Activated naive CD4-positive, alpha-beta T cell (primary cell): Measurements from ENCODE around the gene TRIM69.
A peak's percentile ranks its signal among the peaks of the same experiment; 100 is the strongest.
"Not testable (repeated sequence)": the region's sequence is repeated elsewhere in the genome, so short reads cannot be mapped to it uniquely, and the experiment has no call there.

Source experiments
- DNase-seq, 4 experiments: peaks; one replicate each; lab custom pipeline; 2025; lab: John Stamatoyannopoulos, UW

TRIM69 gene

GRCh38 chr15:44715797-44716334 lies 20.5 kb upstream of the TRIM69 start:
- DNase-seq, result no peak

- no peak for DNase-seq
Observed at GRCh38 chr15:44716983-44717602, 19.2 kb upstream of the TRIM69 start.

- DNase-seq, result no peak
Observed at GRCh38 chr15:44718180-44718926, 18.0 kb upstream of the TRIM69 start.

DNA sequence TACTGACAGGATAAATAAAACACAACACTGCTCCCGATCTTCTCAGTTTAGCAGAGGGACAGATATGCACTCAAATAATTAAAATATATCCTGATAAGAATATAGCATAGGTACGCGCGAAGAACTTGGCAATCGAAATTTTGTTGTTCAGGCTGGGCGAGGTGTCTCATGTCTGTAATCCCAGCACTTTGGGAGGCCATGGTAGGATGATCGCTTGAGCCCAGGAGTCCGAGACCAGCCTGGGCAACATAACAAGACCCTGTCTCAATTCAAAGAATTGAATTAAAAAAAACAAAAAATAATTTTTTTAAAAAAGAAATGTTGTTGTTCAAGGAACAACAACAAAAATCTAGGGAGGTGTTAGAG lies 17.4 kb upstream of the TRIM69 start:
- DNase-seq, result no peak

DNA sequence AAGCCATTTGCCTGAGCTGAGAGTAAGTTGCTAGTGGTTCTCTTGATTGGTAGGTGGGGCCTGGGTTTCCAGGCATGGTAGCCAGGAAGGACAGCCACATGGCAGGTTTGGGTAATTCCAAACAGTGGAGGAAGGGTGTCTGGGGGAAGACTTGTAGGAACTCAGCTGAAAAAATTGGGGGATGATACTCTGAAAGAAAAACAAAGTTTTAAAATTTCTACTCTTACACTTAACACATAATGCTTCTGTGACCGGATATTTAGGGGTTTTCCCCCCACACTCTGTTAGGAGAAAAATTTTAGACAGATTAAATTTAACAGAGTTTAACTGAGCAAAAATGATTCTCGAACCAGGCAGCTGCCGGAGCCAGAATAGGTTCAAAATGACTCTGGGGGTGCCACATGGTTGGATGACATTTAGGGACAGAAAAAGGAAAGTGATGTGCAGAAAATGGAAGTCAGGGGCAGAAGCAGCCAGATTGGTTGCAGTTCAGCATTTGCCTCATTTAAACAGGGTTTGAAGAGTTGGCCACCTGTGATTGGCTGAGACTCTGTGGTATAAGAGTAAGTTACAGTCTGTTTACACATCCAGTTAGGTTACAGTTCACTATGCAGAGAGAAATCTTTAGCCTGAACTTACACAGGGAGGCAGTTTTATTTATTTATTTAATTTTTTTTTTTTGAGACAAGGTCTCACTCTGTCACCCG lies 16.9 kb upstream of the TRIM69 start:
- no peak for DNase-seq

DNA sequence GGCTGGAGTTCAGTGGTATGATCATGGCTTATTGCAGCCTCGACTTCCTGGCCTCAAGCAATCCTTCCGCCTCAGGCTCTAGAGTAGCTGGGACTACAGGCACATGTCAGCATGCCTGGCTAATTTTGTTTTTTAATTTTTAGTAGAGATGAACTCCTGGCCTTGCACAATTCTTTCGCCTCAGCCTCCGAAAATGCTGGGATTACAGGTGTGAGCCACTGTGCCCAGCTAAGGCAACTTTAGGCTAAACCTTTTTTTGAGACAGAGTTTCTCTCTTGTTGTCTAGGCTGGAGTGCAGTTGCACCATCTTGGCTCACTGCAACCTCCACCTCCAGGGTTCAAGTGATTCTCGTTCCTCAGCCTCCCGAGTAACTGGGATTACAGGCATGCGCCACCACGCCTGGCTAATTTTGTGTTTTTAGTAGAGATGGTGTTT lies 16.3 kb upstream of the TRIM69 start:
- not testable (repeated sequence) for DNase-seq

DNA sequence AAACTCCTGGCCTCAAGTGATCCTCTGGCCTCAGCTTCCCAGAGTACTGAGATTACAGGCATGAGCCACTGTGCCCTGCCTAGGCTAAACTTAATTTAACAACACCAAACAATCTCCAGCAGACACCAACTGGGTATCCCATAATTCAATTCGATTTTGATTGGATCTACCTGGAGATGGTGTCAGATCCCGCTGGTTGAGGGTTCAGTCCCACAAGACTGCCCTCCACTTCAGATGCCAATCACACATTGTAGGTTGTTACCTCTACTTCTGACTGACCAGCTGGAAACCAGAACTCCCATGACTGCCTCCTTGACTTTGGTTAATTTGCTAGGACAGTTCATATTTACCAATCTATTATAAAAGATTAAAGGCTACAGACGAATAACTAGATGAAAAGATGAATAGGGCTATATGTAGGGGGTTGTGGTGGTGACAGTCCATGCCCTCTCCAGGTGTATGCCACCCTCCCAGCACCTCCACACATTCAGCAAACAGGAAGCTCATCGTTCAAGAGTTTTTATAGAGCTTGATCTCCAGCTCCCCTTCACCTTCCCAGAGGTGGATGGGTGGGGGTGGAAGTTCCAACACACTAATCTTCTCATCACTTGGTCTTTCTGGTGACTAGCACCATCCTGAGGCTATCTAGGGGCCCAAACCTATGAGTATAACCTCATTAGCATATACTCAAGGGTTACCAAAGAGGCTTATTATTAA lies 15.7 kb upstream of the TRIM69 start:
- no peak for DNase-seq

- DNase-seq, result no peak
Observed at GRCh38 chr15:44722011-44722410, 14.3 kb upstream of the TRIM69 start.

DNA sequence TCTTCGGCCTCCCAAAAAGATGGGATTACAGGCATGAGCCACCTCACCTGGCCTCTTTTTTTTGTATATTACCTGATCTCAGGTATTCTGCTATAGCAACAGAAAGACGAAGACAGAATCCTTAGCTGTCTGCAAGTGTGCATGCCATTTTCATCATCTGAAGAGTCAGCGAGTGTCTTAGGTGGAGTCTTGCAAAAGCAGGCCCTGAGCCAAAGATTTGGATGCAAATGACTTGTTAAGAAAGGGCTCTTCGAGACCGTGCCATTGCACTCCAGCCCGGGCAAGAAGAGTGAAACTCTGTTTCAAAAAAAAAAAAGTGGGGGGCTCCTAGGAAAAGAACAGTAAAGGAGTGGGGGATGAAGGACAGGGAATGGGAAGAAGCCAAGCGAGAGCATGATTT lies 10.2 kb upstream of the TRIM69 start:
- DNase-seq, result no peak

DNA sequence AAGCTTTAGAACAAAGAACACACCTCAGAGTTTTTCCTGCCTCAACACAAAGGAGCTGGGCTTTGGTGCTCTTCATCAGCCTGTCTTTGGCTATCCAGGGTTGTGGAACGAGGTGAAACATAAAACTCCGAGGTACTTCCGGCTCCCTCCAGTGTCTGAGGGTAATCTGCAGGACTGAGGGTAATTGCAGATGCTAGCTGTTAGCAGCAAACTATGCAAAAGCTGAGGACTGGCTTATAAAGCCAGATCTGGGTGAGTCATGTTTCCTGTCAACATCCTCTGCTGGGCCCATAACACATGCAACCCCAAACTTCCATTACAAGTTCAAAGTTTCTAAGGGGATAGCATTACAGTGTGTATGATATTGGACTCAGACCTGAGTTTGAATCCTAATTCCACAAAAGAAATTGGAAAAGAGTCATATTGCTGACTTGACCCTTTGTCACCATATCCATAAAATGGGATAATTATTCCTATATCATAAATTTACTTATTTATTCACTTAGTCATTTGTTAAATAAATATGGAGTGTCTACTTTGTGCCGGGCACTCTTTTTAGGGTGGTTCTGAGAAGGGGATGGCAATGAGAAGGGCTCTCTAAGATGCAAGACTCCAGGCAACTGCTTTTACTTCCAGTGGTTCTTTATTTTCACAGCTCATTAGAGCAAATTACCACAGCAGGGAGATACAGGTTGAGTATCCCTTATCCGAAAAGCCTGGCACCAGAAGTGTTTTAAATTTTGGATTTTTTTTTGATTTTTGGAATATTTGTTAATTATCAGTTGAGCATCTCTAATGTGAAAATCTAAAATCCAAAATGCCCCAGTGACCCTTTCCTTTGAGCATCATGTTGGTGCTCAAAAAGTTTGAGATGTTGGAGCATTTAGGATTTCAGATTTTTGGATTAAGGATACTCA lies 9.5 kb upstream of the TRIM69 start:
- DNase-seq, result peak in 3 of 4 experiments; percentile 17 to 54 (median 40)

DNA sequence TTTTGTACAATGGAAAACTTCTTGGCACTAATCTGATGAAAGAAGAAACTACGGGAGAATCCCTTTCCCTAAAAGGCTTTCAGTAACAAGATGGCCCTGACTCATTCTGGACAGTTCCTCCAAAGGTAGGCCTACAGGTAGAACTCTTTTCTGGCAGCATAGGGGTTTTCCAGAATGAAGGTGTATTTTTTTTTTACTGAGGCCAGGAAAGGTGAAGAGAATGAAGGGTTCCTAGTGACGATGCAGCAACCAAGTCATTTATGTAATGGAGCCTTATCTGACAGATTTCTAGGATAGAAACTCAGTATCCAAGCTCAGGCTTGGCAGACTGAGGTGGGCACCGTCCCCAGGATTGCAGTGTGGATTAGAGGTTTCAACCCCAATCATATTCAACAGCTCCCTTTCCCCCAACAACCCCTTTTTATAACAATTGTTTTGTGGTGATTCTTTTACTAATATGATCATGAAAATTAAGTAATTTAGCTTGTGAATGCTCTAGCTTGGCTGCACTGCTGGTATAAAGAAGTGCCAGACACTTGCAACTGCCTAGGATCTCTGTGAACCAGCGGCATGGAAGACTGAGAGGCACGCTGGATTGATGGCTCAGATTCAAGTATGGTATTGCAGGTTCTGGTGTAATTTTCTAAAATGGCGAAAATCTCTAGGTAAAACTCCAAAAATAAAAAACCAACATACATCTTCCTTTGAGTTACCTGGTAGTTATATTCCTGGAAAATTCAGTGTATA lies 8.7 kb upstream of the TRIM69 start:
- no peak for DNase-seq

DNA sequence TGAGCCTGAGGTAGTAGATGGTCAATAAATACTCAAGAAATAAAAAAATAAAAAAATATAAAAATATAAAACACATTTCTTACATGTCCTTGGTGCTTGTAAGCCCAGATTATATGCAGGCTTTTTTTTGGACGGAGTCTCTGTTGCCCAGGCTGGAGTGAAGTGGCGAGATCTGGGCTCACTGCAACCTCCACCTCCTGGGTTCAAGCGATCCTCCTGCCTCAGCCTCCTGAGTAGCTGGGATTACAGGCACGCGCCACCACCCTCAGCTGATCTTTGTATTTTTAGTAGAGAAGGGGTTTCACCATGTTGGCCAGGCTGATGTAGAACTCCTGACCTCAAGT lies 8.1 kb upstream of the TRIM69 start:
- not testable (repeated sequence) for DNase-seq

- DNase-seq, result peak; percentile 77 to 90 (median 84)
Observed at GRCh38 chr15:44728576-44729407, 7.5 kb upstream of the TRIM69 start.

- DNase-seq, result peak in 2 of 4 experiments; percentile 42 to 49
Observed at GRCh38 chr15:44729408-44730127, 6.8 kb upstream of the TRIM69 start.

DNA sequence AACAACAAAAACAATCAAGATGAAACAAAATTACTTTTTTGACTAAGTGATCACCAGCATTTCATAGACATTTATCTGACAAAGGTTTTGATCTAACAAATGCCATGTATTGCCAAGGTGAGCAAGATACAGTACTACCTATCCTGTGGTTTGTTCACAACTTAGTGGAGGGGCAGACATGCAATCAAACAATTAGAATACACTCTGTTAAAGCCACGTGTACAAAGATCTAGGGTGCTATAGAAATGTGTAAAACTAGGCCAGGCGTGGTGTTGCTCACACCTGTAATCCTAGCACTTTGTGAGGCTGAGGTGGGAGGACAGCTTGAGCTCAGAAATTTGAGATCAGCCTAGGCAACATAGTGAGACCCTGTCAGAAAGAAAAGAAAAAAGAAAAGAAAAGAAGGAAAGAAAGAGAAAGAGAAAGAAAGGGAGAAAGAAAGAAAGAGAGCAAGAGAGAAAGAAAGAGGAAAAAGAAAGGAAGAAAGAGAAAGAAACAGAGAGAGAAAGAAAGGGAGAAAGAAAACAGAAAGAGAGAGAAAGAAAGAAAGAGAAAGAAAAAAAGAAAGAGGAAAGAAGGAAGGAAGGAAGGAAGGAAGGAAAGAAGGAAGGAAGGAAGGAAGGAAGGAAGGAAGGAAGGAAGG lies 1.4 kb upstream of the TRIM69 start:
- no peak for DNase-seq

- DNase-seq, result no peak
Observed at GRCh38 chr15:44735482-44736180, 697 bp upstream of the TRIM69 start.

- DNase-seq, result no peak
Observed at GRCh38 chr15:44738340-44738984, 2.1 kb downstream of the TRIM69 start.
